Ishikawa (cell line): ENCODE measurements around the gene ABLIM2.

Source experiments
- EGR1 ChIP-seq: IDR thresholded peaks from 2 replicates; pipeline ENCODE4 v1.6.1; 2012
- TCF12 ChIP-seq: IDR thresholded peaks from 2 replicates; pipeline ENCODE4 v1.6.1; 2012; ENCODE audit warnings: low read depth
- USF1 ChIP-seq: IDR thresholded peaks from 2 replicates; pipeline ENCODE4 v1.6.1; 2012

DNA sequence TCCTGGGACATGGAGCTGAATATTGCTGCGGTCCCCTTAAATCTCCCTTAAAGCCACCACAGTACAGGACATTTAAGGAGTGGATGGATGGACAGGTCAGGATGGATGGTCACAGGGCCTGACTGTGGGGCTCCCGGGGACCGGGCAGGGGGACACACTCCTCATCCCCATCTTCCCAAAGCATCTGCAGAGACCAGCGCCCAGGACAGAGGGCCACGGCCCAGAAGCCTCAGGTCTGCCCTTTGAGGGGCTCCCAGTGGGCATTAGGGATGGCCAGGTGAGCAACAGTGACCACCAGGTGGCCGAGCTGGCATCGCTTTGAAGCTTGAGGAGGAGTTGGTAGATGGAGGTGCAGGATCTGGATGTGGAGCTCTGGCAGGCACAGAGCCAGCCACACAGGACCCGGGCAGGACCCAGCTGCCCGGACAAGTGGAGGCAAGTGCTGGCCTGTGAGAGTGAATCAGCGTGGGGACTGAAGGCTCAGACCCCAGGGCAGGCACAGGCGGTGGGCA is 51.4 kb downstream of the ABLIM2 start:
- TF ChIP-seq TCF12 (no peak), USF1 (no peak), EGR1 (no peak)
